Breast epithelium (tissue), 4 donors: ENCODE data around the gene PROX2. TPM values are rescaled to one million over a fixed set of nuclear protein-coding genes. Genes with fewer than 3 reads are reported as not detected.

ENCODE experiments used
- DNase-seq, 2 donors: peaks; one replicate each; pipeline ENCODE4 v3.0.0-alpha.2; 2019; ENCODE audit warnings: low spot score in 2 of 2
- H3K27ac ChIP-seq, 2 donors: fragments of 200-600 bp; sonication (generic) in 1 of 2; one replicate each; pipeline ENCODE4 v1.5.1; 2016 to 2019; ENCODE audit warnings: mild to moderate bottlenecking in 1 of 2
- H3K27me3 ChIP-seq, 2 donors: fragments of 200-600 bp; sonication (generic) in 1 of 2; one replicate each; pipeline versions ENCODE4 v1.5.1 to v1.6.0; 2017 to 2019; ENCODE audit warnings: control low read depth in 1 of 2, mild to moderate bottlenecking in 1 of 2
- H3K36me3 ChIP-seq: fragments of 200-600 bp; one replicate; pipeline ENCODE4 v1.5.1; 2019
- H3K4me1 ChIP-seq, 2 donors: fragments of 200-600 bp; sonication (generic); one replicate each; pipeline ENCODE4 v1.5.1; 2016 to 2019; ENCODE audit warnings: control low read depth in 1 of 2
- H3K4me3 ChIP-seq, 3 donors: fragments of 200-600 bp; sonication (generic); 1 replicate in 2 of 3; 2 replicates in 1 of 3; pipeline ENCODE4 v1.5.1; 2016 to 2019; ENCODE audit warnings: mild to moderate bottlenecking in 3 of 3, moderate library complexity in 2 of 3
- H3K9me3 ChIP-seq, 2 donors: fragments of 200-600 bp; sonication (generic) in 1 of 2; one replicate each; pipeline ENCODE4 v1.5.1; 2016 to 2019; ENCODE audit warnings: control low read depth in 1 of 2
- POLR2A ChIP-seq: fragments of 450-650 bp; IDR thresholded peaks from one replicate; pipeline ENCODE4 v1.6.1; 2016; ENCODE audit warnings: antibody characterized with exemption, mild to moderate bottlenecking, moderate library complexity
- POLR2AphosphoS5 ChIP-seq, 3 donors: sonication (generic); formaldehyde crosslinking; IDR thresholded peaks; one replicate each; pipeline ENCODE4 v1.6.1; 2017; ENCODE audit warnings: antibody characterized with exemption in 3 of 3
- intact Hi-C: fragments of 100-400 bp; cut with DNase I; formaldehyde crosslinking; loops from one replicate; pipeline ENCODE4 v1.15.1; 2023; ENCODE audit warnings: low total_unique reads
- total RNA-seq, 3 donors: library from RNA; depleted of rRNA; stranded (reverse); fragments of >200 nt; gene quantifications; one replicate each; pipeline ENCODE4 v1.1.0, GENCODE V29; 2016
- TF ChIP-seq, protein P1 (sequence below), 3 donors: fragments of 450-650 bp; IDR thresholded peaks; one replicate each; pipeline ENCODE4 v1.5.1; 2016 to 2017; ENCODE audit warnings: antibody characterized with exemption in 3 of 3, mild to moderate bottlenecking in 3 of 3, moderate library complexity in 3 of 3

PROX2 gene
- total RNA-seq, 3 donors from 2014 or later = not detected

DNA sequence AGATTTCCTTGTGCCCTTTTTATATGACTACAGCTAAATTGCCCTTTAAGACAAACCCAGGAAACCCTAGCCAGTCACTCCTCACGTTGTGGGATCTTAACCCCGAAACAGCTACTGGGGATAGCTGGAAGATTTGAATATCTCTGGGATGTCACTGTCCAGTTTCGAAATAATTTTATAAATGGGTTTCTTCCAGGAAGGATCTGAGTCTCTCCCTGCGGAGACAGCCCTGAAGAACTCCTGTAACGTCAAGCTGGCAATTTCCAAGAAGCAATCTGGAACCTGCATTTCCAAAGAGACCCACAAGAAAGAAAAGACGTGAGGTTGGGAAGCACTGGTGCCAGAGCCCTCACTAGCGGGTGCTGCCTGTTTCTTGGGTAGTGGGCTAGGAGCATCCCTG, 20.9 kb downstream of the PROX2 start:
- no peaks in the 10 kb centered on the region for H3K4me1 ChIP-seq
- H3K27ac ChIP-seq = no peak overlapping the region
- H3K9me3 ChIP-seq = no peaks in the 10 kb centered on the region
- H3K36me3 ChIP-seq = no peaks in the 10 kb centered on the region
- DNase-seq = no peak
- intact Hi-C loops = no loop called here
- no peak for TF ChIP-seq POLR2AphosphoS5 (IDR thresholded peaks at IDR 0.05)
- no peak for TF ChIP-seq POLR2A
- TF ChIP-seq, protein P1, sequence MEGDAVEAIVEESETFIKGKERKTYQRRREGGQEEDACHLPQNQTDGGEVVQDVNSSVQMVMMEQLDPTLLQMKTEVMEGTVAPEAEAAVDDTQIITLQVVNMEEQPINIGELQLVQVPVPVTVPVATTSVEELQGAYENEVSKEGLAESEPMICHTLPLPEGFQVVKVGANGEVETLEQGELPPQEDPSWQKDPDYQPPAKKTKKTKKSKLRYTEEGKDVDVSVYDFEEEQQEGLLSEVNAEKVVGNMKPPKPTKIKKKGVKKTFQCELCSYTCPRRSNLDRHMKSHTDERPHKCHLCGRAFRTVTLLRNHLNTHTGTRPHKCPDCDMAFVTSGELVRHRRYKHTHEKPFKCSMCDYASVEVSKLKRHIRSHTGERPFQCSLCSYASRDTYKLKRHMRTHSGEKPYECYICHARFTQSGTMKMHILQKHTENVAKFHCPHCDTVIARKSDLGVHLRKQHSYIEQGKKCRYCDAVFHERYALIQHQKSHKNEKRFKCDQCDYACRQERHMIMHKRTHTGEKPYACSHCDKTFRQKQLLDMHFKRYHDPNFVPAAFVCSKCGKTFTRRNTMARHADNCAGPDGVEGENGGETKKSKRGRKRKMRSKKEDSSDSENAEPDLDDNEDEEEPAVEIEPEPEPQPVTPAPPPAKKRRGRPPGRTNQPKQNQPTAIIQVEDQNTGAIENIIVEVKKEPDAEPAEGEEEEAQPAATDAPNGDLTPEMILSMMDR (IDR thresholded peaks at IDR 0.05) = no peak
- H3K4me3 ChIP-seq = no peak overlapping the region
- no peaks in the 10 kb centered on the region for H3K27me3 ChIP-seq

DNA sequence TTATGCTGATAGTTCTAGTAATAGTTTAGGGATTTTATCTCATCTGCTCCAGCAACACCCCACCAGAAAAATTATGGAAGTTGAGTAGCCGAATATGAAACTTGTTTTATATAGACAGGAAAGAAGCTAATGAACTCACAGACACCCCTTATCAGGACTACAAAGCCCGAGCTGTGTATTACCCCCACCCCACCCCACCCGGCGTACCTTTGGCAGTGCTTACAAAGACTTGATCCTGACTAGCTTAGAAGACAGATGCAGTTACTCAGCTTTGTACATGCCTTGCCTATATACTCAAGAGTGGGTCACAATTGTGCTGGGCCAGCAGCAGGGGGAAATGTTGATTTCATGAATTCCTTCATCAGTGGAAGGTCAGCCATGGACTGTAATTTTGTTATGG, 22.4 kb downstream of the PROX2 start:
- H3K36me3 ChIP-seq = no peaks in the 10 kb centered on the region
- DNase-seq = no peak
- intact Hi-C loops = no loop called here
- H3K9me3 ChIP-seq = no peaks in the 10 kb centered on the region
- no peaks in the 10 kb centered on the region for H3K27me3 ChIP-seq
- H3K27ac ChIP-seq = peak overlapping the region; percentile 16 to 67
- H3K4me3 ChIP-seq = no peak overlapping the region
- H3K4me1 ChIP-seq = no peaks in the 10 kb centered on the region
- no peak for TF ChIP-seq POLR2AphosphoS5 (IDR thresholded peaks at IDR 0.05)
- TF ChIP-seq, protein P1 (IDR thresholded peaks at IDR 0.05) = no peak
- no peak for TF ChIP-seq POLR2A

DNA sequence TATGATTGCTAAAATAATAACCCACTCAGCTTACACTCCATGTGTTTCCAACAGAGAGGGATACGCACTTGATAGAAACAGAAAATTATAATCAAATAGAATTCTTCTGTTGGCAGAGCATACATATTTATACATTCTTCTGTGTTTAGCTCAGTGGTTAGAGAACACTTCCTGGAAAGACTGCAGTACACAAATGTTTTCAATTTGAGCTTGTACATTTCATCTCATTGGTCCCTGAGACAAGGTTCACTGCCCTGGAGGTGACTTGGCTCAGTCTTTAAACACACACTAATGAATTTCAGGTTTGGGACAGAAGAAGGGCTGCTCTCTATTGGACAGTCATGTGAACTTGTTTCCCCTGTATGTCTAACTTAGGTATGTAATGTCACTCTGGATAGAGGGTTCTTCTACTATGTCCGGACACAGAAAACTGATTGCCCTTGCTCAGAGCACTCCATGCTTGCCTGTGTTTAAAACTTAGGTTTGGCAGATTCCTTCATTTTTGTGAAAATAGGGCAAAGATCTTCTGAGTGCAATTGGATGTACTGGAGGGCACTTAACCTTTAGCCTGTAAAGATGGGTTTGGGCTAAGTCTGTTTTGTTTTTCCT, 22.9 kb downstream of the PROX2 start:
- DNase-seq = no peak
- TF ChIP-seq POLR2AphosphoS5 (IDR thresholded peaks at IDR 0.05) (no peak), POLR2A (no peak)
- TF ChIP-seq, protein P1 (IDR thresholded peaks at IDR 0.05) = no peak
- H3K27ac ChIP-seq = peak overlapping the region; percentile 16 to 67
- intact Hi-C loops = no loop called here
- H3K27me3 ChIP-seq = no peaks in the 10 kb centered on the region
- H3K4me3 ChIP-seq = no peak overlapping the region
- no peaks in the 10 kb centered on the region for H3K36me3 ChIP-seq
- H3K4me1 ChIP-seq = no peaks in the 10 kb centered on the region
- H3K9me3 ChIP-seq = no peaks in the 10 kb centered on the region

DNA sequence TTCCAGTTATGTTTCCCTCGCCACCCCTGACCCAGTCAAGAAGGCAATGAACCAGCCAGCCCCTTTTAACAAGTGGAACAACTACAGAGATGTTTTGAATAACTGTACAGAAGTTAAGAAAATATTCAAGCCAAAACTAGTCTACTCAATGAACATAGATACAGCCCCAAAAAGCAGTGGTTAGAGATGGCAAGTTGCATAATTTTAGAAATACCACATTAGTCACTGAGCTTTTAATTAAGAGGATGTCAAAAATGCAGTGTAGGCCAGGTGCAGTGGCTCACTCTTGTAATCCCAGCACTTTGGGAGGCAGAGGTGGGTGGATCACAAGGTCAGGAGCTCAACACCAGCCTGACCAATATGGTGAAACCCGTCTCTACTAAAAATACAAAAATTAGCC, 27.2 kb downstream of the PROX2 start:
- Histone ChIP-seq H3K27ac (no peak overlapping the region), H3K4me1 (no peaks in the 10 kb centered on the region), H3K27me3 (no peaks in the 10 kb centered on the region), H3K4me3 (no peak overlapping the region), H3K9me3 (no peaks in the 10 kb centered on the region), H3K36me3 (no peaks in the 10 kb centered on the region)
- TF ChIP-seq, protein P1 (IDR thresholded peaks at IDR 0.05) = no peak
- no peak for TF ChIP-seq POLR2A
- TF ChIP-seq POLR2AphosphoS5 (IDR thresholded peaks at IDR 0.05) = no peak
- intact Hi-C loops = no loop called here
- no peak for DNase-seq

DNA sequence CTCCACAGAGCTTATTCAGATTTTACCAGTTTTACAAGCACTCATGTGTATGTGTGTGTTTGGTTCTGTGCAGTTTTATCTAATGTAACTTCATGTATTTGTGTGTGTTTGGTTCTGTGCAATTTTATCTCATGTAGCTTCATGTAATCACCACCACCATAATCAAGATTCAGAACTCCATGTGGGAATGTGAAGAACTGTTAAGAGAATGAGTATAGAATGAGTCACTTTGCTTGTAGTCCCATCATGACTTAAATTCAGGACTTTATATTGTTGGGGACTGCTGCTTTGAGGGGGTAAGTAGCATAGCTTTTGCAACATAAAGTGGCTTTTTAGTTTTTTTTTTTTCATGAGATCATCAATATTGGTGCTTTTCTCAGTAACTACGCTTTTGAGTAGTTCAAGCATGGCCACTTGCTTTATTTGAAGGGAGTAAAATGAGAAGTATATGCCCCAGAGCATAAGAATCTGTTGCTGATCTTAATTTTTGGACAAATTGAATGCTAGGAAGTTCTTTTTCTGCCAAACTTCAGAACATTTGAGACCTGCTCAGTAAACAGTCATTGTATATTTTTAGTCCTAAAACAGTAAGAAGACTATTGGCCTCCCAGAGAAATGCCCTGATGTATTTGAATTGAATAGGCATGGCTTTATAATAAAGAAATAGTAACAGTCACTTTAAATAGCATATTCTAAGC, 28.8 kb downstream of the PROX2 start:
- Histone ChIP-seq H3K27me3 (no peaks in the 10 kb centered on the region), H3K4me3 (no peak overlapping the region), H3K27ac (no peak overlapping the region), H3K4me1 (no peaks in the 10 kb centered on the region), H3K9me3 (no peaks in the 10 kb centered on the region), H3K36me3 (no peaks in the 10 kb centered on the region)
- no peak for DNase-seq
- TF ChIP-seq, protein P1 (IDR thresholded peaks at IDR 0.05) = no peak
- TF ChIP-seq POLR2A = no peak
- no peak for TF ChIP-seq POLR2AphosphoS5 (IDR thresholded peaks at IDR 0.05)
- intact Hi-C loops = no loop called here
